ENCODE results near the gene PSMD5. TPM values are rescaled to one million over a fixed set of nuclear protein-coding genes. Genes with fewer than 3 reads are reported as not detected.
A peak's percentile ranks its signal among the peaks of the same experiment; 100 is the strongest.

Gene PSMD5
- total and polyA plus RNA-seq, 10 of the 15 experiments (the other 5 are each of a cell fraction or from before 2014, with no cell fraction given) = 8.8 to 47.7 (median 25.1) TPM

GRCh38 chr9:120875954-120876841 lies 33.5 kb upstream of the PSMD5 start (continued):
- TF ChIP-seq ESRRA (IDR thresholded peaks at IDR 0.05; ENCODE audit: low read length) = no peak
- TF ChIP-seq YY1 (IDR thresholded peaks at IDR 0.05; ENCODE audit: low read depth, low read length) = peak; percentile 24
- TF ChIP-seq TCF3 (IDR thresholded peaks at IDR 0.05; ENCODE audit: borderline replicate concordance, insufficient read depth, low read depth, low read length) = 0 out of 2 replicates have a peak, but pooled peaks have one; percentile 32
- TF ChIP-seq CTCF (IDR thresholded peaks at IDR 0.05 in 2 of 3, conservative IDR thresholded peaks at IDR 0.05 in 1 of 3; ENCODE audit: control insufficient read depth in 2 of 3, extremely low read depth in 1 of 3, insufficient read depth in 1 of 3, low read depth in 3 of 3, low read length in 3 of 3) = no peak; a peak in 1 of 6 replicates
- TF ChIP-seq HDGF (IDR thresholded peaks at IDR 0.05) = peak; percentile 83; the same call in 1 of the 2 replicates
- TF ChIP-seq SP1 (IDR thresholded peaks at IDR 0.05; ENCODE audit: low read depth, low read length) = peak; percentile 14
- 0 out of 2 replicates have a peak, but pooled peaks have one; percentile 47 for TF ChIP-seq ZNF217 (IDR thresholded peaks at IDR 0.05)
- 0 out of 2 replicates have a peak, but pooled peaks have one; percentile 29 for TF ChIP-seq ZNF24 (IDR thresholded peaks at IDR 0.05)
- 0 out of 2 replicates have a peak, but pooled peaks have one; percentile 34 for TF ChIP-seq ATF7 (IDR thresholded peaks at IDR 0.05; ENCODE audit: low read depth)
- peak; percentile 10 to 37; a peak in 1 of 4 replicates for TF ChIP-seq BHLHE40 (IDR thresholded peaks at IDR 0.05; ENCODE audit: borderline replicate concordance in 1 of 2, low read depth in 2 of 2, low read length in 1 of 2)
- peak; percentile 77 for TF ChIP-seq E2F4 (IDR thresholded peaks at IDR 0.05; ENCODE audit: low read depth, low read length)
- peak; percentile 40 for TF ChIP-seq E2F8 (IDR thresholded peaks at IDR 0.05; ENCODE audit: low read depth, partially characterized antibody)
- TF ChIP-seq CUX1 (IDR thresholded peaks at IDR 0.05; ENCODE audit: insufficient replicate concordance, low read depth, low read length) = peak; percentile 44
- TF ChIP-seq ZZZ3 (IDR thresholded peaks at IDR 0.05; ENCODE audit: control insufficient read depth, insufficient read length, low read depth) = no peak
- TF ChIP-seq CBFB (IDR thresholded peaks at IDR 0.05; ENCODE audit: low read depth) = peak; percentile 73; the same call in 1 of the 2 replicates
- TF ChIP-seq RAD21 (IDR thresholded peaks at IDR 0.05; ENCODE audit: insufficient read depth, low read depth, low read length) = no peak
- peak; percentile 75 for TF ChIP-seq SPI1 (IDR thresholded peaks at IDR 0.05; ENCODE audit: borderline replicate concordance, insufficient read depth, low read depth, low read length)

Measured in GM12878 (cell line).